Globus pallidus (tissue), 1 donor: ENCODE measurements around the gene CFAP100.
A peak's percentile ranks its signal among the peaks of the same experiment; 100 is the strongest.

Experiments used
- DNase-seq: peaks from one replicate; pipeline ENCODE4 v3.0.0-alpha.2; 2015; ENCODE audit warnings: low spot score

The CFAP100 gene

GRCh38 chr3:126357295-126358037, 37.2 kb upstream of the CFAP100 start, which contains the start of gene KLF15:
Gene KLF15 (minus strand): TSS chr3:126357408. CDS start chr3:126352922, 4,486 bp downstream.
- DNase-seq = peak; percentile 92

GRCh38 chr3:126358038-126358815, 36.5 kb upstream of the CFAP100 start:
- DNase-seq = no peak

- no peak for DNase-seq
Measured at GRCh38 chr3:126358816-126359181, 35.9 kb upstream of the CFAP100 start.

GRCh38 chr3:126360046-126360713, 34.5 kb upstream of the CFAP100 start:
- DNase-seq = no peak

- no peak for DNase-seq
Measured at GRCh38 chr3:126360714-126361060, 34.0 kb upstream of the CFAP100 start.

GRCh38 chr3:126361211-126361610, 33.5 kb upstream of the CFAP100 start:
- no peak for DNase-seq

GRCh38 chr3:126364130-126364695, 30.5 kb upstream of the CFAP100 start:
- no peak for DNase-seq

GRCh38 chr3:126364731-126365301, 29.9 kb upstream of the CFAP100 start:
- DNase-seq = no peak

GRCh38 chr3:126365351-126366277, 29.1 kb upstream of the CFAP100 start:
- DNase-seq = no peak

- no peak for DNase-seq
Measured at GRCh38 chr3:126367316-126367805, 27.3 kb upstream of the CFAP100 start.

- DNase-seq = no peak
Measured at GRCh38 chr3:126369490-126369889, 25.2 kb upstream of the CFAP100 start.

- no peak for DNase-seq
Measured at GRCh38 chr3:126370055-126370454, 24.7 kb upstream of the CFAP100 start.

- DNase-seq = no peak
Measured at GRCh38 chr3:126370606-126371005, 24.1 kb upstream of the CFAP100 start.

GRCh38 chr3:126371096-126371705, 23.5 kb upstream of the CFAP100 start:
- no peak for DNase-seq

- DNase-seq = no peak
Measured at GRCh38 chr3:126372413-126373145, 22.1 kb upstream of the CFAP100 start.

- DNase-seq = no peak
Measured at GRCh38 chr3:126373146-126373613, 21.5 kb upstream of the CFAP100 start.

- peak; percentile 44 for DNase-seq
Measured at GRCh38 chr3:126373682-126374601, 20.8 kb upstream of the CFAP100 start.

- DNase-seq = no peak
Measured at GRCh38 chr3:126375835-126376331, 18.8 kb upstream of the CFAP100 start.
